ENCODE data around the gene STAMBP.
A peak's percentile ranks its signal among the peaks of the same experiment; 100 is the strongest.

The STAMBP gene

GRCh38 chr2:73844087-73844486, 15.3 kb downstream of the STAMBP start:
- Histone ChIP-seq H3K79me2 (ENCODE audit: insufficient read depth, low read length) (peaks cover 16% of the 10 kb centered on the region; the same call in 1 of the 2 replicates), H3K4me2 (ENCODE audit: low read depth, low read length, poor library complexity, severe bottlenecking) (no peak overlapping the region), H2AFZ (ENCODE audit: low read depth, low read length, severe bottlenecking) (no peak overlapping the region), H3K4me3 (ENCODE audit: insufficient read depth, low read length, poor library complexity, severe bottlenecking) (no peak overlapping the region), H3K36me3 (ENCODE audit: low read length) (peaks cover 23% of the 10 kb centered on the region; the same call in 1 of the 2 replicates), H3F3A (ENCODE audit: insufficient read depth) (no peaks in the 10 kb centered on the region), H3K27me3 (ENCODE audit: low read length) (no peaks in the 10 kb centered on the region), H3K9me3 (ENCODE audit: insufficient read depth, low read length) (no peaks in the 10 kb centered on the region), H4K20me1 (ENCODE audit: low read depth, low read length) (no peaks in the 10 kb centered on the region), H3K9ac (ENCODE audit: low read length) (no peak overlapping the region), H3K27ac (ENCODE audit: low read depth, low read length) (no peak overlapping the region), H3K9me2 (replicated peaks; ENCODE audit: insufficient read depth, low read length) (no peaks in the 10 kb centered on the region)
- no peak for TF ChIP-seq EZH2phosphoT487 (conservative IDR thresholded peaks at IDR 0.05; ENCODE audit: low read length)
- TF ChIP-seq CTCF (IDR thresholded peaks at IDR 0.05; ENCODE audit: insufficient read depth, low read length, poor library complexity, severe bottlenecking) = no peak

- Histone ChIP-seq H3K9me3 (ENCODE audit: insufficient read depth, low read length) (no peaks in the 10 kb centered on the region), H3K27ac (ENCODE audit: low read depth, low read length) (no peak overlapping the region), H3K9me2 (replicated peaks; ENCODE audit: insufficient read depth, low read length) (no peaks in the 10 kb centered on the region), H3F3A (ENCODE audit: insufficient read depth) (no peaks in the 10 kb centered on the region), H3K4me2 (ENCODE audit: low read depth, low read length, poor library complexity, severe bottlenecking) (no peak overlapping the region), H3K79me2 (ENCODE audit: insufficient read depth, low read length) (no peaks in the 10 kb centered on the region), H2AFZ (ENCODE audit: low read depth, low read length, severe bottlenecking) (no peak overlapping the region), H3K9ac (ENCODE audit: low read length) (no peak overlapping the region), H3K4me3 (ENCODE audit: insufficient read depth, low read length, poor library complexity, severe bottlenecking) (no peak overlapping the region), H3K27me3 (ENCODE audit: low read length) (no peaks in the 10 kb centered on the region), H3K36me3 (ENCODE audit: low read length) (peaks cover 21% of the 10 kb centered on the region), H4K20me1 (ENCODE audit: low read depth, low read length) (no peaks in the 10 kb centered on the region)
- TF ChIP-seq EZH2phosphoT487 (conservative IDR thresholded peaks at IDR 0.05; ENCODE audit: low read length) (no peak), CTCF (IDR thresholded peaks at IDR 0.05; ENCODE audit: insufficient read depth, low read length, poor library complexity, severe bottlenecking) (no peak)
Measured at GRCh38 chr2:73850009-73850408, 21.2 kb downstream of the STAMBP start.

GRCh38 chr2:73851274-73851673, 22.5 kb downstream of the STAMBP start:
- H3K4me2 ChIP-seq (ENCODE audit: low read depth, low read length, poor library complexity, severe bottlenecking) = no peak overlapping the region
- no peaks in the 10 kb centered on the region for H3F3A ChIP-seq (ENCODE audit: insufficient read depth)
- no peaks in the 10 kb centered on the region for H4K20me1 ChIP-seq (ENCODE audit: low read depth, low read length)
- H3K27ac ChIP-seq (ENCODE audit: low read depth, low read length) = no peak overlapping the region
- no peaks in the 10 kb centered on the region for H3K9me2 ChIP-seq (replicated peaks; ENCODE audit: insufficient read depth, low read length)
- peaks cover 14% of the 10 kb centered on the region for H3K36me3 ChIP-seq (ENCODE audit: low read length)
- no peaks in the 10 kb centered on the region for H3K9me3 ChIP-seq (ENCODE audit: insufficient read depth, low read length)
- peak; percentile 12 for TF ChIP-seq CTCF (IDR thresholded peaks at IDR 0.05; ENCODE audit: insufficient read depth, low read length, poor library complexity, severe bottlenecking)
- no peak for TF ChIP-seq EZH2phosphoT487 (conservative IDR thresholded peaks at IDR 0.05; ENCODE audit: low read length)
- H2AFZ ChIP-seq (ENCODE audit: low read depth, low read length, severe bottlenecking) = no peak overlapping the region
- no peak overlapping the region for H3K4me3 ChIP-seq (ENCODE audit: insufficient read depth, low read length, poor library complexity, severe bottlenecking)
- no peak overlapping the region for H3K9ac ChIP-seq (ENCODE audit: low read length)
- no peaks in the 10 kb centered on the region for H3K27me3 ChIP-seq (ENCODE audit: low read length)
- H3K79me2 ChIP-seq (ENCODE audit: insufficient read depth, low read length) = no peaks in the 10 kb centered on the region

Measured in SU-DHL-6 (cell line).